Breast epithelium (tissue), 3 donors: ENCODE measurements around the gene OR51D1.

Experiments
- POLR2A ChIP-seq: fragments of 450-650 bp; IDR thresholded peaks from one replicate; pipeline ENCODE4 v1.6.1; 2016; ENCODE audit warnings: antibody characterized with exemption, mild to moderate bottlenecking, moderate library complexity
- POLR2AphosphoS5 ChIP-seq, 3 donors: sonication (generic); formaldehyde crosslinking; IDR thresholded peaks; one replicate each; pipeline ENCODE4 v1.6.1; 2017; ENCODE audit warnings: antibody characterized with exemption in 3 of 3
- TF ChIP-seq, protein P1 (sequence below), 3 donors: fragments of 450-650 bp; IDR thresholded peaks; one replicate each; pipeline ENCODE4 v1.5.1; 2016 to 2017; ENCODE audit warnings: antibody characterized with exemption in 3 of 3, mild to moderate bottlenecking in 3 of 3, moderate library complexity in 3 of 3

DNA sequence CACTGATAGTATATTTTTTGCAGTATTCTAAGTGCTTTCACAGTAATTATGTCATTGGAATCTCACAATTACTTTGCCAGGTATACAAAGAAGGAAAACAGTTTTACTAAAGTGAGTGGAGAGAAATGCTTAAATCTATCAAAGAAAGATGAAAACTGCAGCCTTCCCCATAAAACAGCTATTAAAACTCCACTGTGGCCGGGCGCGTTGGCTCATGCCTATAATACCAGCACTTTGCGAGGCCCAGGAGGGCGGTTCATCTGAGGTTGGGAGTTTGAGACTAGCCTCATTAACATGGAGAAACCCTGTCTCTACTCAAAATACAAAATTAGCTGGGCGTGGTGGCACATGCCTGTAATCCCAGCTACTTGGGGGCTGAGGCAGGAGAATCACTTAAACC, 25.6 kb downstream of the OR51D1 start:
- TF ChIP-seq, protein P1, sequence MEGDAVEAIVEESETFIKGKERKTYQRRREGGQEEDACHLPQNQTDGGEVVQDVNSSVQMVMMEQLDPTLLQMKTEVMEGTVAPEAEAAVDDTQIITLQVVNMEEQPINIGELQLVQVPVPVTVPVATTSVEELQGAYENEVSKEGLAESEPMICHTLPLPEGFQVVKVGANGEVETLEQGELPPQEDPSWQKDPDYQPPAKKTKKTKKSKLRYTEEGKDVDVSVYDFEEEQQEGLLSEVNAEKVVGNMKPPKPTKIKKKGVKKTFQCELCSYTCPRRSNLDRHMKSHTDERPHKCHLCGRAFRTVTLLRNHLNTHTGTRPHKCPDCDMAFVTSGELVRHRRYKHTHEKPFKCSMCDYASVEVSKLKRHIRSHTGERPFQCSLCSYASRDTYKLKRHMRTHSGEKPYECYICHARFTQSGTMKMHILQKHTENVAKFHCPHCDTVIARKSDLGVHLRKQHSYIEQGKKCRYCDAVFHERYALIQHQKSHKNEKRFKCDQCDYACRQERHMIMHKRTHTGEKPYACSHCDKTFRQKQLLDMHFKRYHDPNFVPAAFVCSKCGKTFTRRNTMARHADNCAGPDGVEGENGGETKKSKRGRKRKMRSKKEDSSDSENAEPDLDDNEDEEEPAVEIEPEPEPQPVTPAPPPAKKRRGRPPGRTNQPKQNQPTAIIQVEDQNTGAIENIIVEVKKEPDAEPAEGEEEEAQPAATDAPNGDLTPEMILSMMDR (IDR thresholded peaks at IDR 0.05): no peak
- no peak for TF ChIP-seq POLR2A
- no peak for TF ChIP-seq POLR2AphosphoS5 (IDR thresholded peaks at IDR 0.05)
